ENCODE data around the gene UBALD2. TPM values are rescaled to one million over a fixed set of nuclear protein-coding genes. Genes with fewer than 3 reads are reported as not detected.

The UBALD2 gene
- polyA plus RNA-seq, 1 donor from 2014 or later, result 7.5 TPM

GRCh38 chr17:76261421-76262215 is 3.5 kb upstream of the UBALD2 start:
- no peaks in the 10 kb centered on the region for H3K27me3 ChIP-seq (ENCODE audit: insufficient read depth, low read depth, low read length)
- H3K27ac ChIP-seq (ENCODE audit: low read length), result no peak overlapping the region
- H3K9me2 ChIP-seq (ENCODE audit: insufficient read depth, low read length), result no peaks in the 10 kb centered on the region
- TF ChIP-seq REST (IDR thresholded peaks at IDR 0.05; ENCODE audit: borderline replicate concordance) (no peak), CTCF (IDR thresholded peaks at IDR 0.05; ENCODE audit: poor library complexity, severe bottlenecking) (no peak), EZH2 (IDR thresholded peaks at IDR 0.05; ENCODE audit: borderline replicate concordance, insufficient read depth, low read length, poor library complexity, severe bottlenecking) (no peak), EP300 (conservative IDR thresholded peaks at IDR 0.05; ENCODE audit: poor library complexity, severe bottlenecking) (no peak), MXI1 (conservative IDR thresholded peaks at IDR 0.05; ENCODE audit: poor library complexity, severe bottlenecking) (no peak), POLR2AphosphoS5 (IDR thresholded peaks at IDR 0.05) (no peak), TAF1 (IDR thresholded peaks at IDR 0.05; ENCODE audit: low read depth) (no peak), RAD21 (conservative IDR thresholded peaks at IDR 0.05) (no peak), SMC3 (conservative IDR thresholded peaks at IDR 0.05; ENCODE audit: poor library complexity) (no peak)
- no peak overlapping the region for H2AFZ ChIP-seq (ENCODE audit: low read depth, low read length)
- H3K79me2 ChIP-seq (replicated peaks; ENCODE audit: insufficient read depth, low read length), result peaks cover 8% of the 10 kb centered on the region
- no peaks in the 10 kb centered on the region for H3K9me3 ChIP-seq (ENCODE audit: low read length)
- H3K4me2 ChIP-seq (ENCODE audit: low read length), result no peak overlapping the region
- H3F3A ChIP-seq (ENCODE audit: insufficient read depth, low read length, poor library complexity, severe bottlenecking), result no peaks in the 10 kb centered on the region
- H3K9ac ChIP-seq (ENCODE audit: low read length), result no peak overlapping the region
- H3K4me3 ChIP-seq (ENCODE audit: low read length), result no peak overlapping the region
- no peaks in the 10 kb centered on the region for H4K20me1 ChIP-seq (ENCODE audit: insufficient read depth)
- H3K36me3 ChIP-seq (ENCODE audit: insufficient read depth, low read length), result no peaks in the 10 kb centered on the region

GRCh38 chr17:76262732-76263344 is 2.3 kb upstream of the UBALD2 start:
- no peak overlapping the region for H3K4me2 ChIP-seq (ENCODE audit: low read length)
- H3K9me2 ChIP-seq (ENCODE audit: insufficient read depth, low read length), result no peaks in the 10 kb centered on the region
- H3K36me3 ChIP-seq (ENCODE audit: insufficient read depth, low read length), result no peaks in the 10 kb centered on the region
- H3K4me3 ChIP-seq (ENCODE audit: low read length), result no peak overlapping the region
- H2AFZ ChIP-seq (ENCODE audit: low read depth, low read length), result no peak overlapping the region
- no peaks in the 10 kb centered on the region for H3F3A ChIP-seq (ENCODE audit: insufficient read depth, low read length, poor library complexity, severe bottlenecking)
- H3K9me3 ChIP-seq (ENCODE audit: low read length), result no peaks in the 10 kb centered on the region
- H3K9ac ChIP-seq (ENCODE audit: low read length), result no peak overlapping the region
- H3K27me3 ChIP-seq (ENCODE audit: insufficient read depth, low read depth, low read length), result no peaks in the 10 kb centered on the region
- no peak for TF ChIP-seq REST (IDR thresholded peaks at IDR 0.05; ENCODE audit: borderline replicate concordance)
- TF ChIP-seq CTCF (IDR thresholded peaks at IDR 0.05; ENCODE audit: poor library complexity, severe bottlenecking), result no peak
- TF ChIP-seq EP300 (conservative IDR thresholded peaks at IDR 0.05; ENCODE audit: poor library complexity, severe bottlenecking), result no peak
- TF ChIP-seq POLR2AphosphoS5 (IDR thresholded peaks at IDR 0.05), result no peak
- no peak for TF ChIP-seq MXI1 (conservative IDR thresholded peaks at IDR 0.05; ENCODE audit: poor library complexity, severe bottlenecking)
- H4K20me1 ChIP-seq (ENCODE audit: insufficient read depth), result no peaks in the 10 kb centered on the region
- H3K27ac ChIP-seq (ENCODE audit: low read length), result no peak overlapping the region
- H3K79me2 ChIP-seq (replicated peaks; ENCODE audit: insufficient read depth, low read length), result peaks cover 19% of the 10 kb centered on the region
